Measurements from ENCODE around the gene FETUB.
"Not testable (repeated sequence)": the region's sequence is repeated elsewhere in the genome, so short reads cannot be mapped to it uniquely, and the experiment has no call there.

FETUB gene

GRCh38 chr3:186678604-186679003, 38.4 kb downstream of the FETUB start:
- Mint-ChIP-seq H3K4me3 (no peak overlapping the region), H3K4me1 (no peaks in the 10 kb centered on the region), H3K27me3 (ENCODE audit: low read depth) (peaks cover 23% of the 10 kb centered on the region), H3K36me3 (ENCODE audit: low read depth) (no peaks in the 10 kb centered on the region), H3K9me3 (no peaks in the 10 kb centered on the region), H3K27ac (peak overlapping the region in 1 of 3 experiments; percentile 24)
- TF ChIP-seq CTCF (IDR thresholded peaks at IDR 0.05; ENCODE audit: unreplicated experiment in 3 of 3) = no peak

DNA sequence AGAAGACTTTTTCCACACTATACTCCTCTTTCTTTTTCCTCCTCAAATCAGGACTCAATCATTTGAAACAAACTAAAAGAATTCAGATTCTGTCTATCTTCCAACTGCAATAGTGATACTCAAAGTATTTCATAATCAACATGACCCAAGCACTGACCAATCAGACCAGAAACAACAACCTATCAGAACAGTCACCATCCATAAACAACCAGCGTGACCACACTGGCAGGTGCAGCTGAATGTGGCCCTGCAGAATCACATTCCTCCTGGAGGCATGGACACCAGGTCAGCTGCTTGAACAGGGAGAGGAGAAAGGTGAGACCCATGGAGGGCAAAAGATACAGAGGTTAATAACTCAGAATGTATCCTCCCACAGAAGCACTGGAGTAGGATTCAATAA, 39.0 kb downstream of the FETUB start:
- Mint-ChIP-seq H3K4me1 (no peaks in the 10 kb centered on the region), H3K27me3 (ENCODE audit: low read depth) (peaks cover 19% of the 10 kb centered on the region), H3K27ac (peak overlapping the region in 1 of 3 experiments; percentile 24), H3K36me3 (ENCODE audit: low read depth) (no peaks in the 10 kb centered on the region), H3K4me3 (no peak overlapping the region), H3K9me3 (no peaks in the 10 kb centered on the region)
- TF ChIP-seq CTCF (IDR thresholded peaks at IDR 0.05; ENCODE audit: unreplicated experiment in 3 of 3) = no peak

- Mint-ChIP-seq H3K9me3 (peaks cover 8% of the 10 kb centered on the region), H3K27ac (no peak overlapping the region), H3K4me1 (no peaks in the 10 kb centered on the region)
These were observed 40.7 kb downstream of the FETUB start for GRCh38 chr3:186680869-186681268.

GRCh38 chr3:186682812-186683211, 42.6 kb downstream of the FETUB start:
- Mint-ChIP-seq H3K4me3 (no peak overlapping the region), H3K9me3 (peaks cover 15% of the 10 kb centered on the region), H3K27me3 (ENCODE audit: low read depth) (peaks cover 12% of the 10 kb centered on the region), H3K27ac (no peak overlapping the region), H3K4me1 (no peaks in the 10 kb centered on the region), H3K36me3 (ENCODE audit: low read depth) (no peaks in the 10 kb centered on the region)
- TF ChIP-seq CTCF (IDR thresholded peaks at IDR 0.05; ENCODE audit: unreplicated experiment in 3 of 3) = no peak

More at GRCh38 chr3:186680869-186681268, 40.7 kb downstream of the FETUB start:
- Mint-ChIP-seq H3K4me3 (no peak overlapping the region), H3K27me3 (ENCODE audit: low read depth) (peaks cover 12% of the 10 kb centered on the region), H3K36me3 (ENCODE audit: low read depth) (no peaks in the 10 kb centered on the region)
- TF ChIP-seq CTCF (IDR thresholded peaks at IDR 0.05; ENCODE audit: unreplicated experiment in 3 of 3) = no peak

GRCh38 chr3:186683979-186684378, 43.8 kb downstream of the FETUB start:
- H3K9me3 Mint-ChIP-seq = peaks cover 15% of the 10 kb centered on the region

GRCh38 chr3:186686475-186686874, 46.3 kb downstream of the FETUB start:
- not testable (repeated sequence) for H3K36me3 Mint-ChIP-seq (ENCODE audit: low read depth); H3K4me1 Mint-ChIP-seq; H3K4me3 Mint-ChIP-seq; H3K27ac Mint-ChIP-seq; H3K27me3 Mint-ChIP-seq (ENCODE audit: low read depth)
- H3K9me3 Mint-ChIP-seq = peaks cover 15% of the 10 kb centered on the region

More at GRCh38 chr3:186683979-186684378, 43.8 kb downstream of the FETUB start:
- no peaks in the 10 kb centered on the region for H3K4me1 Mint-ChIP-seq
- TF ChIP-seq CTCF (IDR thresholded peaks at IDR 0.05; ENCODE audit: unreplicated experiment in 3 of 3) = no peak
- no peak overlapping the region for H3K4me3 Mint-ChIP-seq
- H3K36me3 Mint-ChIP-seq (ENCODE audit: low read depth) = no peaks in the 10 kb centered on the region
- no peak overlapping the region for H3K27ac Mint-ChIP-seq
- H3K27me3 Mint-ChIP-seq (ENCODE audit: low read depth) = peaks cover 9% of the 10 kb centered on the region

All from nephron (organoid).